ENCODE data around the gene GNB1L. TPM values are rescaled to one million over a fixed set of nuclear protein-coding genes. Genes with fewer than 3 reads are reported as not detected.

GNB1L gene
- total RNA-seq, 1 experiment from 2014 or later = 15.8 TPM

GRCh38 chr22:19812910-19813309, 41.8 kb downstream of the GNB1L start:
- H3K4me3 ChIP-seq (ENCODE audit: low read depth, low read length) = no peak overlapping the region
- no peak for DNase-seq
- no peaks in the 10 kb centered on the region for H3K36me3 Mint-ChIP-seq (ENCODE audit: insufficient read depth, unreplicated experiment)
- H3K27me3 Mint-ChIP-seq (ENCODE audit: insufficient read depth, unreplicated experiment) = no peaks in the 10 kb centered on the region
- ChIA-PET POLR2A (no interaction called here), CTCF (no interaction called here)
- no peaks in the 10 kb centered on the region for H3K36me3 ChIP-seq (ENCODE audit: control insufficient read depth, insufficient read depth, low read length)
- H3K4me3 Mint-ChIP-seq (ENCODE audit: unreplicated experiment) = no peak overlapping the region
- intact Hi-C loops (cut with micrococcal nuclease; ENCODE audit: unreplicated experiment) = no loop called here
- H3K27ac Mint-ChIP-seq (ENCODE audit: unreplicated experiment) = no peak overlapping the region
- no peaks in the 10 kb centered on the region for H3K27me3 ChIP-seq (replicated peaks; ENCODE audit: control insufficient read depth, insufficient read depth, low read length)
- H3K9me3 ChIP-seq = no peaks in the 10 kb centered on the region
- H3K9me3 Mint-ChIP-seq (ENCODE audit: unreplicated experiment) = no peaks in the 10 kb centered on the region
- H3K4me1 ChIP-seq = no peaks in the 10 kb centered on the region
- no peaks in the 10 kb centered on the region for H3K4me1 Mint-ChIP-seq (ENCODE audit: low read depth, unreplicated experiment)
- TF ChIP-seq CTCF (IDR thresholded peaks at IDR 0.05; ENCODE audit: insufficient read depth in 1 of 2, low read depth in 1 of 2, low read length in 1 of 2, severe bottlenecking in 1 of 2, unreplicated experiment in 1 of 2) = no peak
- BruUV-seq (replicated peaks) = no TSS peak

- DNase-seq = no peak
- no peaks in the 10 kb centered on the region for H3K9me3 Mint-ChIP-seq (ENCODE audit: unreplicated experiment)
- no peaks in the 10 kb centered on the region for H3K4me1 ChIP-seq
- intact Hi-C loops (cut with micrococcal nuclease; ENCODE audit: unreplicated experiment) = no loop called here
- BruUV-seq (replicated peaks) = no TSS peak
- no peak overlapping the region for H3K4me3 ChIP-seq (ENCODE audit: low read depth, low read length)
- H3K4me1 Mint-ChIP-seq (ENCODE audit: low read depth, unreplicated experiment) = no peaks in the 10 kb centered on the region
- H3K27ac Mint-ChIP-seq (ENCODE audit: unreplicated experiment) = no peak overlapping the region
- POLR2A ChIA-PET = no interaction called here
- no peaks in the 10 kb centered on the region for H3K27me3 ChIP-seq (replicated peaks; ENCODE audit: control insufficient read depth, insufficient read depth, low read length)
- no peak for TF ChIP-seq CTCF (IDR thresholded peaks at IDR 0.05; ENCODE audit: insufficient read depth in 1 of 2, low read depth in 1 of 2, low read length in 1 of 2, severe bottlenecking in 1 of 2, unreplicated experiment in 1 of 2)
- no peaks in the 10 kb centered on the region for H3K36me3 ChIP-seq (ENCODE audit: control insufficient read depth, insufficient read depth, low read length)
- no peaks in the 10 kb centered on the region for H3K36me3 Mint-ChIP-seq (ENCODE audit: insufficient read depth, unreplicated experiment)
- no peaks in the 10 kb centered on the region for H3K9me3 ChIP-seq
- no peak overlapping the region for H3K4me3 Mint-ChIP-seq (ENCODE audit: unreplicated experiment)
- CTCF ChIA-PET = no interaction called here
- H3K27me3 Mint-ChIP-seq (ENCODE audit: insufficient read depth, unreplicated experiment) = no peaks in the 10 kb centered on the region
Observed at GRCh38 chr22:19811811-19812771, 42.6 kb downstream of the GNB1L start.

- Histone ChIP-seq H3K9me3 (no peaks in the 10 kb centered on the region), H3K4me1 (no peaks in the 10 kb centered on the region), H3K4me3 (ENCODE audit: low read depth, low read length) (no peak overlapping the region), H3K27me3 (replicated peaks; ENCODE audit: control insufficient read depth, insufficient read depth, low read length) (no peaks in the 10 kb centered on the region), H3K36me3 (ENCODE audit: control insufficient read depth, insufficient read depth, low read length) (no peaks in the 10 kb centered on the region)
- no peaks in the 10 kb centered on the region for H3K36me3 Mint-ChIP-seq (ENCODE audit: insufficient read depth, unreplicated experiment)
- H3K9me3 Mint-ChIP-seq (ENCODE audit: unreplicated experiment) = no peaks in the 10 kb centered on the region
- no peaks in the 10 kb centered on the region for H3K4me1 Mint-ChIP-seq (ENCODE audit: low read depth, unreplicated experiment)
- no peaks in the 10 kb centered on the region for H3K27me3 Mint-ChIP-seq (ENCODE audit: insufficient read depth, unreplicated experiment)
- DNase-seq = no peak
- CTCF ChIA-PET = no interaction called here
- intact Hi-C loops (cut with micrococcal nuclease; ENCODE audit: unreplicated experiment) = no loop called here
- BruUV-seq (replicated peaks) = no TSS peak
- no peak overlapping the region for H3K27ac Mint-ChIP-seq (ENCODE audit: unreplicated experiment)
- no peak overlapping the region for H3K4me3 Mint-ChIP-seq (ENCODE audit: unreplicated experiment)
- POLR2A ChIA-PET = no interaction called here
- TF ChIP-seq CTCF (IDR thresholded peaks at IDR 0.05; ENCODE audit: insufficient read depth in 1 of 2, low read depth in 1 of 2, low read length in 1 of 2, severe bottlenecking in 1 of 2, unreplicated experiment in 1 of 2) = no peak
Observed at GRCh38 chr22:19811211-19811621, 43.5 kb downstream of the GNB1L start.
